Testis (tissue), 3 donors: ENCODE measurements around the gene SMIM11. TPM values are rescaled to one million over a fixed set of nuclear protein-coding genes. Genes with fewer than 3 reads are reported as not detected.

Source experiments
- DNase-seq: peaks from one replicate; pipeline ENCODE4 v3.0.0-alpha.2; 2019
- H3K27ac ChIP-seq, 2 donors: fragments of 200-600 bp; sonication (generic); one replicate each; pipeline ENCODE4 v1.5.1; 2019
- H3K27me3 ChIP-seq: fragments of 200-600 bp; sonication (generic); one replicate; pipeline ENCODE4 v1.5.1; 2019
- H3K36me3 ChIP-seq: fragments of 200-600 bp; sonication (generic); one replicate; pipeline ENCODE4 v1.5.1; 2017; ENCODE audit warnings: low read depth; ENCODE audit errors: missing control alignments
- H3K4me1 ChIP-seq: fragments of 200-600 bp; sonication (generic); one replicate; pipeline ENCODE4 v1.5.1; 2019
- H3K4me3 ChIP-seq, 2 donors: fragments of 200-600 bp; sonication (generic); one replicate each; pipeline ENCODE4 v1.5.1; 2017 to 2019
- H3K9me3 ChIP-seq: fragments of 200-600 bp; sonication (generic); one replicate; pipeline ENCODE4 v1.5.1; 2017
- POLR2A ChIP-seq: fragments of 450-650 bp; IDR thresholded peaks from one replicate; pipeline ENCODE4 v1.6.1; 2017; ENCODE audit warnings: antibody characterized with exemption, mild to moderate bottlenecking, moderate library complexity
- WGBS, 2 donors: methylation state at CpG; one replicate each; pipeline ENCODE4 v1.1.5; 2018; 5-methylcytosine and 5-hydroxymethylcytosine counted together
- intact Hi-C: fragments of 100-400 bp; cut with DNase I; formaldehyde crosslinking; loops from one replicate; pipeline ENCODE4 v1.15.1; 2023; ENCODE audit warnings: low total_unique reads
- polyA plus RNA-seq: library from polyadenylated mRNA; stranded (reverse); fragments of 350-450 nt; fragmentation: Illumina TruSeq; extraction: RNeasy Lipid Tissue Mini Kit (QIAGEN cat#74804); gene quantifications from one replicate; pipeline ENCODE4 v1.2.3, GENCODE V29; 2014; ENCODE audit warnings: low read depth, low replicate concordance; ENCODE audit not compliant: insufficient read depth
- total RNA-seq, 2 donors: library from RNA; depleted of rRNA; stranded (reverse); fragments of >200 nt; gene quantifications; one replicate each; pipeline ENCODE4 v1.2.3, GENCODE V29; 2016
- TF ChIP-seq, protein P1 (sequence below), 3 experiments: fragments of 450-650 bp in 2 of 3; fragments of 200-600 bp in 1 of 3; sonication (generic) in 1 of 3; IDR thresholded peaks; one replicate each; pipeline ENCODE4 v1.5.1; 2016 to 2019; ENCODE audit warnings: antibody characterized with exemption in 3 of 3, mild to moderate bottlenecking in 2 of 3, moderate library complexity in 1 of 3

Gene SMIM11
- total and polyA plus RNA-seq, 3 donors from 2014 or later = 5.0 to 13.3 (median 9.1) TPM

DNA sequence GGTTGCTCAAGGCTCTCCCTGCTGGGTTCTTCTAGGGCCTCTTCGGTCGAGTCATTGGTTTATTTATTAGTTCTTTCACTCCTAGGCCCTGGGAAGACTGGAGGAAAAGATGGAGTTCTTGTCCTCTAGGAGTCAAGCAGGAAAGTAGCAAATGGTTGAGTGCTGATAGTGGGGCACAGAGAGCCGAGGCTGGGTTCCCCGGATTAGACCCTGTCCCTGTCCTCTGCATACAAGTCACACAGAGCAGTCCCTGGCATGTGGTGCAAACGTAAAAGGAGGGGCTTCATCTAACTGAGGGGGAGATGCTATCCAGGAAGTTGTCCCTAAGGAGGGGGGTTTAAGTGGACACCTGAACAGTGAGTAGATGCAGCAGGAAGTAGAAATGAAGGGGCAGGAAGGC is 30.7 kb upstream of the SMIM11 start:
- H3K27me3 ChIP-seq = no peaks in the 10 kb centered on the region
- WGBS, 2 donors = 78 to 79% methylated on average over 5 of the region's 5 CpGs
- H3K4me3 ChIP-seq = no peak overlapping the region
- TF ChIP-seq, protein P1, sequence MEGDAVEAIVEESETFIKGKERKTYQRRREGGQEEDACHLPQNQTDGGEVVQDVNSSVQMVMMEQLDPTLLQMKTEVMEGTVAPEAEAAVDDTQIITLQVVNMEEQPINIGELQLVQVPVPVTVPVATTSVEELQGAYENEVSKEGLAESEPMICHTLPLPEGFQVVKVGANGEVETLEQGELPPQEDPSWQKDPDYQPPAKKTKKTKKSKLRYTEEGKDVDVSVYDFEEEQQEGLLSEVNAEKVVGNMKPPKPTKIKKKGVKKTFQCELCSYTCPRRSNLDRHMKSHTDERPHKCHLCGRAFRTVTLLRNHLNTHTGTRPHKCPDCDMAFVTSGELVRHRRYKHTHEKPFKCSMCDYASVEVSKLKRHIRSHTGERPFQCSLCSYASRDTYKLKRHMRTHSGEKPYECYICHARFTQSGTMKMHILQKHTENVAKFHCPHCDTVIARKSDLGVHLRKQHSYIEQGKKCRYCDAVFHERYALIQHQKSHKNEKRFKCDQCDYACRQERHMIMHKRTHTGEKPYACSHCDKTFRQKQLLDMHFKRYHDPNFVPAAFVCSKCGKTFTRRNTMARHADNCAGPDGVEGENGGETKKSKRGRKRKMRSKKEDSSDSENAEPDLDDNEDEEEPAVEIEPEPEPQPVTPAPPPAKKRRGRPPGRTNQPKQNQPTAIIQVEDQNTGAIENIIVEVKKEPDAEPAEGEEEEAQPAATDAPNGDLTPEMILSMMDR (IDR thresholded peaks at IDR 0.05) = no peak
- TF ChIP-seq POLR2A = no peak
- H3K36me3 ChIP-seq = no peaks in the 10 kb centered on the region
- DNase-seq = peak; percentile 11
- H3K27ac ChIP-seq = peak overlapping the region; percentile 50 to 78
- intact Hi-C loops = loop anchor here (10.0 kb wide), 1 partner anchor 410 kb away; no protein-coding TSS in a partner anchor
- no peaks in the 10 kb centered on the region for H3K9me3 ChIP-seq
- H3K4me1 ChIP-seq = peaks cover 29% of the 10 kb centered on the region

DNA sequence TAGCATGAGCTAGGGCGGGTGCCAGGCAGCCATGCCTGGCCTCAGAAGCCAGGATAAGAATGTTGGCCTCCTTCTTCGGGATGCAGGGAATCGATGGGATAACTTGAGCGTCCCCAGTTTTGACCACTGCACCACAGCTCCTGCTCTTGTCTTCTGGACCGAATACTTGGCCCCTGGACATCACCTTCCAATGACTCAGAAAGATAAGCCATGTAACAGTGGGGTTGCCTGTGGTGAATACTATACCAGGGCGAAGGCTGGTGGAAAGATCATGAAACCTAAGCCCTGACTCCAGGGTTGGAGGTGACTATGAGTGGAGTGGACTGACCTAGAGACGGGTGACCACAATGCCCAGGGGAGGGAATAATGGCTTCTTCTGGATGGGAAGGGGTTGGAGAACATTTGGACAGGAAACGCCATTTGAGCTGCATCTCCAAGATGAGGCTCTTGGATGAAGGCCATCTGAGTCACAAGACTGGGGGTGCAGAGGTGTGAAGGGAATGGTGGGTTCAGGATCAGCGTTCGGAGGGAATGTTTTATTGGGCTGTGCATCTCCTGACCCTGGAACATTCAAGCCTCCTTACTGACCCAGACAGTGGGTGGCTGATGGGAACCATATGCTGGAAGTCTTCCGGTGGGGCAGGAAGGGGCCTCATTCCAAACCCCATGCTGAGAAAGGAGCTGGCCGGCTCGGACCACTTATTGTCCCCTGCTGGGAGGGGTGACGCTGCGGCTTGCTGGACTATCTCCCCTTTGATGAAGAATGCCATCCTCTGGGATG is 30.0 kb upstream of the SMIM11 start:
- H3K4me1 ChIP-seq = peaks cover 29% of the 10 kb centered on the region
- H3K4me3 ChIP-seq = no peak overlapping the region
- intact Hi-C loops = loop anchor here (10.0 kb wide), 1 partner anchor 410 kb away; no protein-coding TSS in a partner anchor
- TF ChIP-seq, protein P1 (IDR thresholded peaks at IDR 0.05) = no peak
- no peak for TF ChIP-seq POLR2A
- peak; percentile 11 for DNase-seq
- WGBS, 2 donors = 72 to 81% methylated on average over 10 to 15 of the region's 15 CpGs
- no peaks in the 10 kb centered on the region for H3K9me3 ChIP-seq
- no peaks in the 10 kb centered on the region for H3K27me3 ChIP-seq
- peak overlapping the region; percentile 8 to 78 for H3K27ac ChIP-seq
- H3K36me3 ChIP-seq = no peaks in the 10 kb centered on the region

DNA sequence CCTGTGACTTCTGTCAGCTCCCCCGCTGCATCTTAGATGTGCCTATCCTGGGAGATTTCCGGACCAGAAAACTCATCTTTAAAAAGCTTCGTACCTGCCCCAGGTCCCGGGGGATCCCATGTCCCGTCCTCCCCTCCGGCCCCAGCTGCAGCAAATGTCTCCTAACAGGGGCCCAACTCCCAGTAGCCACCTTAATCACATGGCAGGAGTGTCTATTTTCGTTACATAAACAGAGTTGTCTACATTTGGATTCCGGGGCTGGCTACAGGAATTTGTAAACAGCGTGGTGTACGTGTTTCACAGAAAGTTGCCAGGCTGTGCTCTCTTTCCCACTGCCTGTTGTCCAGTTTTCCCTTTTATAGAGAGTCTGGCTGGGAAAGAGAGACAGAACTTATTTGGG is 29.4 kb upstream of the SMIM11 start:
- Histone ChIP-seq H3K27ac (peak overlapping the region in 1 of 2 donors; percentile 78), H3K4me1 (peaks cover 29% of the 10 kb centered on the region), H3K27me3 (no peaks in the 10 kb centered on the region), H3K9me3 (no peaks in the 10 kb centered on the region), H3K36me3 (no peaks in the 10 kb centered on the region), H3K4me3 (no peak overlapping the region)
- intact Hi-C loops = loop anchor here (10.0 kb wide), 1 partner anchor 411 kb away; no protein-coding TSS in a partner anchor
- DNase-seq = peak; percentile 20
- 69 to 73% methylated on average over 7 to 10 of the region's 10 CpGs for WGBS, 2 donors
- TF ChIP-seq POLR2A = no peak
- TF ChIP-seq, protein P1 (IDR thresholded peaks at IDR 0.05) = no peak

DNA sequence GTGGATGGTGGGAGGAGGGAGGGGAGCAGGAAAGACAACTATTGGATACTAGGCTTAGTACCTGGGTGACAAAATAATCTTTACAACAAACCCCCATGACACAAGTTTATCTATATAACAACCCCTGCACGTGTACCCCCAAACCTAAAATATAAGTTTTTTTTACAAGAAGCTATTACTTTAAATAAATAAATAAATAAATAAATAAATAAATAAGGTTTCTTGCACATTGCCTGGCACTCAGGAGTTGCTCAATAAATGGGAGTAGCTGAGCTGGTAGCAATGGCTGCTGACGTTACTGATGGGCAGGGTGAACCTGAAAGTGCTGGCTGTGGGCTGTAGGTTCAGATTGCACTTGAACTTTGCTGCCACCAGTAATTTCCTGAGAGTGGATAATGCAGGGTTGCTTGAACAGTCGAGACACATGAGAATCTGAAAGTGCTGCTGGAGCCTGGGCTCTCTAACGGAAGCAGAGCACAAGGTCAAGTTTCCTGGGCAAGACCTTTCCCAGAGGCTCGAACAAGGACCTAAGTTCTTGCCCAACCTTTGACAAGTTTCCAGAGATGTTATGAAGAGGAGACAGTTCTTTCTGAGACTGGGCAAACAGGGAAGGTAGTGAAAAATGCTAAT is 26.3 kb upstream of the SMIM11 start:
- H3K4me3 ChIP-seq = no peak overlapping the region
- no peaks in the 10 kb centered on the region for H3K9me3 ChIP-seq
- TF ChIP-seq, protein P1 (IDR thresholded peaks at IDR 0.05) = no peak
- TF ChIP-seq POLR2A = no peak
- DNase-seq = peak; percentile 11
- no peak overlapping the region for H3K27ac ChIP-seq
- 83% methylated on average over 5 of the region's 5 CpGs for WGBS, 2 donors
- intact Hi-C loops = loop anchor here (10.0 kb wide), 1 partner anchor 414 kb away; no protein-coding TSS in a partner anchor
- H3K27me3 ChIP-seq = no peaks in the 10 kb centered on the region
- H3K36me3 ChIP-seq = no peaks in the 10 kb centered on the region
- peaks cover 21% of the 10 kb centered on the region for H3K4me1 ChIP-seq
